ENCODE measurements around the gene MMAB.

DNA sequence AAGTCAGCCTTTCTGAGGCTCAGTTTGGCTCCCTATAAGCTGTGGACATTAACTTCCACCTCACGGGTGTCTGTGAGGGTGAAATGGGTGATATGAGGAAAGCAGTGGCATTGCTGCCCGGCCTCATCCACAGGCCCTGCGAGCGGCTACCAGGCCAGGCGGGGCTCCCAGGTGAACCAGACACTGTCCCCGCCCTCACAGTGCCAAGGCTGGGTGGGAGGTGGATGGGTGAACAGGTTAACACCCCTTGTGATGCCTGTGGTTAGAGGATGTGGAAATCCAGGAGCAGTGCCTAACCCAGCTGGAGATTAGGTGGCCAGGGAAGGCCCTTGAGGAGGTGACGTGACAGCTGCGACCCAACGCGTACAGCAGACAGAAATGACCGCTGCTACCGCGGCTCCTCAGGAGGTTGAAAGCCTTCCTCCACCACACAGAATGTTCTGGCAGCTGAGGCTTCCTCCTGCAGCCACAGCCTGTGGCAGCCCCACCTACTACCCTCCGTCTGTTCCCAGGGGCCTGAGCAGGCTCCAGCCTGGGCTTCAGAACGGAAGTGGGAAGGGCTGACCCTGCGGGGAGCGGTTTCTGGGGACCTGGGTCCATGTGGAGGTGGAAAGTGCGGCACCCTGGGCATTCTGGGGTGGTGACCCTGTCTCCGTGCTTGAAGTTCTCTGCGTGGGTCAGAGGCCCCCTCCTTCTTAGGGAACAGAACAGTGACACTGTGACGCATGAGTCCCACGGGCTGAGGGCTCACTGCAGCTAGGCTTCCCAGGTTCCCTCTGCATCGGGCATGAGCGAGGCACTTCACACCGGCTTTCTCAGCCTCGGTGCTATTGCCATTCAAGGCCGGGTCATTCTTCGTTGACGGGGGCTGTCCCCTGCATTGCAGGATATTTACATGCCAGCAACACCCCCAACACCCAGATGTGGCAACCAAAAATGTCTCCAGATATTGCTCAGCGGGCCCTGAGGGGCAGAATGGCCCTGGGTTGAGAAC lies 9.7 kb downstream of the MMAB start:
- TF ChIP-seq, protein P1, sequence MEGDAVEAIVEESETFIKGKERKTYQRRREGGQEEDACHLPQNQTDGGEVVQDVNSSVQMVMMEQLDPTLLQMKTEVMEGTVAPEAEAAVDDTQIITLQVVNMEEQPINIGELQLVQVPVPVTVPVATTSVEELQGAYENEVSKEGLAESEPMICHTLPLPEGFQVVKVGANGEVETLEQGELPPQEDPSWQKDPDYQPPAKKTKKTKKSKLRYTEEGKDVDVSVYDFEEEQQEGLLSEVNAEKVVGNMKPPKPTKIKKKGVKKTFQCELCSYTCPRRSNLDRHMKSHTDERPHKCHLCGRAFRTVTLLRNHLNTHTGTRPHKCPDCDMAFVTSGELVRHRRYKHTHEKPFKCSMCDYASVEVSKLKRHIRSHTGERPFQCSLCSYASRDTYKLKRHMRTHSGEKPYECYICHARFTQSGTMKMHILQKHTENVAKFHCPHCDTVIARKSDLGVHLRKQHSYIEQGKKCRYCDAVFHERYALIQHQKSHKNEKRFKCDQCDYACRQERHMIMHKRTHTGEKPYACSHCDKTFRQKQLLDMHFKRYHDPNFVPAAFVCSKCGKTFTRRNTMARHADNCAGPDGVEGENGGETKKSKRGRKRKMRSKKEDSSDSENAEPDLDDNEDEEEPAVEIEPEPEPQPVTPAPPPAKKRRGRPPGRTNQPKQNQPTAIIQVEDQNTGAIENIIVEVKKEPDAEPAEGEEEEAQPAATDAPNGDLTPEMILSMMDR (IDR thresholded peaks at IDR 0.05), result no peak
- no peak for TF ChIP-seq POLR2A (IDR thresholded peaks at IDR 0.05)
